GM12878 (cell line): ENCODE measurements around the gene LRP1B. TPM values are rescaled to one million over a fixed set of nuclear protein-coding genes. Genes with fewer than 3 reads are reported as not detected.
A peak's percentile ranks its signal among the peaks of the same experiment; 100 is the strongest.

Experiments
- ATAC-seq: fragments of 200-7000 bp; cut with Tn5 transposase; 3 replicates; pipeline ENCODE4 v1.9.1; 2020; ENCODE audit warnings: mild to moderate bottlenecking, moderate library complexity
- BruUV-seq: library from RNA; stranded (reverse); fragments of 400-500 nt; replicated peaks from 2 replicates; lab custom pipeline; 2021; lab: Mats Ljungman, UMichigan
- CTCF ChIA-PET: fragments of 300-600 bp; sonication (Branson Sonifier 250); formaldehyde crosslinking; extraction: SDS; loops from one replicate; lab custom pipeline; 2021; ENCODE audit warnings: inconsistent platforms; lab: Yijun Ruan, JAX
- POLR2A ChIA-PET: fragments of 350-600 bp; formaldehyde crosslinking; extraction: SDS; loops from one replicate; lab custom pipeline; 2021; ENCODE audit warnings: inconsistent platforms; lab: Charles Lee
- RAD21 ChIA-PET: fragments of 300-600 bp; sonication (Branson Sonifier 250); formaldehyde crosslinking; loops from one replicate; lab custom pipeline; 2023; ENCODE audit warnings: antibody characterized with exemption; ENCODE audit not compliant: unreplicated experiment; lab: Charles Lee
- SMC1A ChIA-PET: fragments of 300-600 bp; sonication (Branson Sonifier 250); formaldehyde crosslinking; loops from one replicate; lab custom pipeline; 2023; ENCODE audit not compliant: unreplicated experiment, uncharacterized antibody; lab: Charles Lee
- DNase-seq: peaks from one replicate; pipeline ENCODE4 v3.0.0-alpha.2; 2011; ENCODE audit warnings: low read depth, low spot score
- FAIRE-seq: peaks from 3 replicates; lab custom pipeline; 2011; peaks lifted over from hg19 to GRCh38; lab: Jason Lieb, UNC
- H2AFZ ChIP-seq: 2 replicates; pipeline ENCODE4 v1.6.0; 2011; ENCODE audit warnings: low read depth, low read length, control low read depth; ENCODE audit not compliant: control insufficient read depth
- H3K27ac ChIP-seq: 2 replicates; pipeline ENCODE4 v1.5.1; 2011; ENCODE audit warnings: control low read depth; ENCODE audit not compliant: control insufficient read depth, insufficient read depth
- H3K27me3 ChIP-seq, 2 experiments: replicated peaks in 1 of 2; 2 replicates each; pipeline versions ENCODE4 v1.6.0 to v1.6.1; 2011; ENCODE audit warnings: low read length in 1 of 2; ENCODE audit not compliant: control insufficient read depth in 2 of 2, insufficient read depth in 2 of 2
- H3K36me3 ChIP-seq, 2 experiments: 2 replicates each; pipeline ENCODE4 v1.5.1; 2011; ENCODE audit warnings: low read length in 1 of 2; ENCODE audit not compliant: control insufficient read depth in 2 of 2, insufficient read depth in 2 of 2
- H3K4me1 ChIP-seq: 2 replicates; pipeline ENCODE4 v1.6.1; 2011; ENCODE audit warnings: mild to moderate bottlenecking, low read length, moderate library complexity, mixed read lengths; ENCODE audit not compliant: control insufficient read depth, insufficient read depth
- H3K4me2 ChIP-seq: 2 replicates; pipeline ENCODE4 v1.6.0; 2011; ENCODE audit warnings: control low read depth; ENCODE audit not compliant: control insufficient read depth, insufficient read depth
- H3K4me3 ChIP-seq: fragments of 200-600 bp; sonication (generic); 2 replicates; pipeline ENCODE4 v1.5.1; 2016
- H3K79me2 ChIP-seq: 2 replicates; pipeline ENCODE4 v1.6.0; 2011; ENCODE audit warnings: low read length; ENCODE audit not compliant: control insufficient read depth, insufficient read depth
- H3K9ac ChIP-seq: 2 replicates; pipeline ENCODE4 v1.8.0; 2011; ENCODE audit warnings: low read length, control low read depth, mixed read lengths; ENCODE audit not compliant: control insufficient read depth, insufficient read depth
- H3K9me3 ChIP-seq: replicated peaks from 3 replicates; pipeline ENCODE4 v1.5.1; 2011; ENCODE audit warnings: mild to moderate bottlenecking, low read length; ENCODE audit not compliant: control insufficient read depth, insufficient read depth
- H4K20me1 ChIP-seq: 2 replicates; pipeline ENCODE4 v1.6.0; 2011; ENCODE audit not compliant: control insufficient read depth, insufficient read depth
- BCL11A ChIP-seq: IDR thresholded peaks from 2 replicates; pipeline ENCODE4 v1.6.1; 2011; ENCODE audit warnings: low read depth, low read length
- BRCA1 ChIP-seq: IDR thresholded peaks from 2 replicates; pipeline ENCODE4 v1.6.1; 2011; ENCODE audit warnings: low read depth, low read length, improper control_type of control experiment
- HCFC1 ChIP-seq: fragments of 150-350 bp; IDR thresholded peaks from 2 replicates; pipeline ENCODE4 v1.6.1; 2014; ENCODE audit warnings: low read length
- HDGF ChIP-seq: fragments of 450-650 bp; IDR thresholded peaks from 2 replicates; pipeline ENCODE4 v1.6.1; 2016; ENCODE audit warnings: antibody characterized with exemption
- POLR2AphosphoS5 ChIP-seq: IDR thresholded peaks from 2 replicates; pipeline ENCODE4 v1.6.1; 2011; ENCODE audit warnings: mild to moderate bottlenecking, low read length, inconsistent platforms
- RCOR1 ChIP-seq: conservative IDR thresholded peaks from 2 replicates; pipeline ENCODE4 v1.6.1; 2012; ENCODE audit warnings: low read depth, low read length, improper control_type of control experiment
- TCF12 ChIP-seq: IDR thresholded peaks from 2 replicates; pipeline ENCODE4 v1.6.1; 2011; ENCODE audit warnings: low read depth, mild to moderate bottlenecking, low read length
- ZNF24 ChIP-seq: fragments of 450-650 bp; IDR thresholded peaks from 2 replicates; pipeline ENCODE4 v1.6.1; 2017; ENCODE audit warnings: antibody characterized with exemption, mild to moderate bottlenecking
- WGBS: methylation state at CpG from one replicate; pipeline ENCODE4 v1.1.6; 2016; ENCODE audit warnings: low lambda C conversion rate; ENCODE audit not compliant: insufficient replicate concordance, insufficient coverage; ENCODE audit errors: missing lambda C conversion rate; 5-methylcytosine and 5-hydroxymethylcytosine counted together
- in situ Hi-C: fragments of 300-500 bp; cut with MboI; formaldehyde crosslinking; loops from 9 replicates; pipeline ENCODE4 v1.14.3; 2018; ENCODE audit warnings: mixed read lengths
- intact Hi-C: fragments of 100-400 bp; cut with micrococcal nuclease; formaldehyde crosslinking; loops from one replicate; pipeline ENCODE4 v1.14.2; 2022; ENCODE audit not compliant: unreplicated experiment
- polyA plus RNA-seq, 11 experiments: library from polyadenylated mRNA; depleted of rRNA in 4 of 11; unstranded in 6 of 11; stranded (reverse) in 5 of 11; fragments of >200 nt; fragmentation: Nextera tagmentation in 4 of 11; fragmentation: Illumina TruSeq in 1 of 11; extraction: Ambion mirVana in 4 of 11; extraction: Trizol in 1 of 11; gene quantifications; 1 replicate in 1 of 11; 2 replicates in 10 of 11; pipeline versions ENCODE4 v1.2.1 to v1.2.3, GENCODE V29; 2011 to 2016; ENCODE audit warnings: inconsistent platforms in 2 of 11, missing spikeins in 2 of 11, low read depth in 1 of 11
- total RNA-seq, 4 experiments: library from RNA; depleted of rRNA in 3 of 4; stranded (reverse); fragments of >200 nt in 3 of 4; fragmentation: Illumina TruSeq in 1 of 4; extraction: Trizol in 1 of 4; gene quantifications; 2 replicates each; pipeline versions ENCODE4 v1.2.1 to v1.2.3, GENCODE V29; 2013 to 2021
- TF ChIP-seq, protein P1 (sequence below): fragments of 450-650 bp; IDR thresholded peaks from 2 replicates; pipeline ENCODE4 v1.6.1; 2016; ENCODE audit warnings: mild to moderate bottlenecking, moderate library complexity, borderline replicate concordance
- TF ChIP-seq, protein P2 (sequence below): IDR thresholded peaks from 2 replicates; pipeline ENCODE4 v1.6.1; 2011; ENCODE audit warnings: mild to moderate bottlenecking, low read depth, low read length, moderate library complexity; ENCODE audit not compliant: insufficient replicate concordance

Gene LRP1B
- total and polyA plus RNA-seq, 10 of the 15 experiments (the other 5 are each of a cell fraction or from before 2014, with no cell fraction given): under 0.01 to 0.06 (median 0.03) TPM; not detected in 5

DNA sequence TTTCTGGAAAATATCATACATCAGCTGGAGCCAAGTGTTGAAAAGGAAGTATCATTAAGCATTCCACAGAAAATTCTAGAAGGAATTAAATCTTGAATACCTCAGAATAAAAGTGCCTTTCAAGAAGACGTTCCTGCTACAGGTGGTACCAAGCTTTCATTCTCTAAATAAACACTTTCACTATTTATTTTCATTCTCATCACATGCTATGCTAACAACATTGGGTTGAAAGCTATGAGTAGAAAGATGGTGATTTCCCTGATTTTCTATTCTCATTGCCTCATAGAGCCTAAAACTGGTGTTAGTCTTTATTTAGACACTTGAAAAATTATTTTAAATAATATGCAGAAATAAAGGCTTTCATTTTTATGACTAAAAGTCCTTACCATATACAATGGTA lies 324.7 kb downstream of the LRP1B start:
- Histone ChIP-seq H2AFZ (no peak overlapping the region), H3K4me2 (no peak overlapping the region), H3K9me3 (no peaks in the 10 kb centered on the region), H3K27ac (no peak overlapping the region), H3K4me3 (no peak overlapping the region), H3K27me3 (no peaks in the 10 kb centered on the region), H3K4me1 (no peaks in the 10 kb centered on the region), H3K36me3 (no peaks in the 10 kb centered on the region), H4K20me1 (no peaks in the 10 kb centered on the region), H3K79me2 (no peaks in the 10 kb centered on the region), H3K9ac (no peak overlapping the region)
- ChIA-PET POLR2A (no interaction called here), CTCF (no interaction called here), SMC1A (no interaction called here), RAD21 (no interaction called here)
- 0 out of 3 replicates have a peak, but pooled peaks have one; percentile 24 for ATAC-seq
- in situ Hi-C loops (no loop called here), intact Hi-C loops (no loop called here)
- DNase-seq: no peak
- FAIRE-seq: no peak
- TF ChIP-seq, protein P1, sequence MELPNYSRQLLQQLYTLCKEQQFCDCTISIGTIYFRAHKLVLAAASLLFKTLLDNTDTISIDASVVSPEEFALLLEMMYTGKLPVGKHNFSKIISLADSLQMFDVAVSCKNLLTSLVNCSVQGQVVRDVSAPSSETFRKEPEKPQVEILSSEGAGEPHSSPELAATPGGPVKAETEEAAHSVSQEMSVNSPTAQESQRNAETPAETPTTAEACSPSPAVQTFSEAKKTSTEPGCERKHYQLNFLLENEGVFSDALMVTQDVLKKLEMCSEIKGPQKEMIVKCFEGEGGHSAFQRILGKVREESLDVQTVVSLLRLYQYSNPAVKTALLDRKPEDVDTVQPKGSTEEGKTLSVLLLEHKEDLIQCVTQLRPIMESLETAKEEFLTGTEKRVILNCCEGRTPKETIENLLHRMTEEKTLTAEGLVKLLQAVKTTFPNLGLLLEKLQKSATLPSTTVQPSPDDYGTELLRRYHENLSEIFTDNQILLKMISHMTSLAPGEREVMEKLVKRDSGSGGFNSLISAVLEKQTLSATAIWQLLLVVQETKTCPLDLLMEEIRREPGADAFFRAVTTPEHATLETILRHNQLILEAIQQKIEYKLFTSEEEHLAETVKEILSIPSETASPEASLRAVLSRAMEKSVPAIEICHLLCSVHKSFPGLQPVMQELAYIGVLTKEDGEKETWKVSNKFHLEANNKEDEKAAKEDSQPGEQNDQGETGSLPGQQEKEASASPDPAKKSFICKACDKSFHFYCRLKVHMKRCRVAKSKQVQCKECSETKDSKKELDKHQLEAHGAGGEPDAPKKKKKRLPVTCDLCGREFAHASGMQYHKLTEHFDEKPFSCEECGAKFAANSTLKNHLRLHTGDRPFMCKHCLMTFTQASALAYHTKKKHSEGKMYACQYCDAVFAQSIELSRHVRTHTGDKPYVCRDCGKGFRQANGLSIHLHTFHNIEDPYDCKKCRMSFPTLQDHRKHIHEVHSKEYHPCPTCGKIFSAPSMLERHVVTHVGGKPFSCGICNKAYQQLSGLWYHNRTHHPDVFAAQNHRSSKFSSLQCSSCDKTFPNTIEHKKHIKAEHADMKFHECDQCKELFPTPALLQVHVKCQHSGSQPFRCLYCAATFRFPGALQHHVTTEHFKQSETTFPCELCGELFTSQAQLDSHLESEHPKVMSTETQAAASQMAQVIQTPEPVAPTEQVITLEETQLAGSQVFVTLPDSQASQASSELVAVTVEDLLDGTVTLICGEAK: no peak
- TF ChIP-seq TCF12: no peak
- no peak for TF ChIP-seq HDGF
- WGBS: 0% methylated on average over 1 of the region's 1 CpG
- BruUV-seq: no TSS peak

DNA sequence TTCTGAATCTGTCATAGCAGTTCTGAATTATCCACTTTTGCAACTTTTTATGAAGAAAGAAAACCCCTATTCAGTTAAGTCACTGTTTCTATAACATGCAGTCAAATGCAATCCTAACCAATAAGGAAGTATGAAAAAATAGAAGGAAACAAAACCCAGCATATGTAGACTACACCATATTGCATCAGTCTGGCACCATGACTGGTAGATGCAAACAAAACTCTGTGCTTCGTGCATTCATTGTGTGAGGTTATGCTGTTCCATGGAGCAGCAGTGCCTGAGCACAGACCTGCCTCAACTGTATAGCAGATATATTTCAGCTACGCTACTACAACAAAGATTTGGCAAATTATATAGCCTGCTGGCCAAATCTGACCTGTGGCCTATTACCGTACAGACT lies 325.5 kb downstream of the LRP1B start:
- Histone ChIP-seq H3K4me2 (no peak overlapping the region), H3K27me3 (no peaks in the 10 kb centered on the region), H3K9me3 (no peaks in the 10 kb centered on the region), H4K20me1 (no peaks in the 10 kb centered on the region), H3K4me3 (no peak overlapping the region), H3K27ac (no peak overlapping the region), H3K36me3 (no peaks in the 10 kb centered on the region), H3K9ac (no peak overlapping the region), H3K79me2 (no peaks in the 10 kb centered on the region), H3K4me1 (no peaks in the 10 kb centered on the region), H2AFZ (no peak overlapping the region)
- ChIA-PET CTCF (no interaction called here), POLR2A (no interaction called here), RAD21 (no interaction called here), SMC1A (no interaction called here)
- intact Hi-C loops (no loop called here), in situ Hi-C loops (no loop called here)
- ATAC-seq (no peak), FAIRE-seq (no peak), DNase-seq (no peak)
- no TSS peak for BruUV-seq
- 20% methylated on average over 3 of the region's 3 CpGs for WGBS
- TF ChIP-seq HCFC1 (no peak), BCL11A (no peak), POLR2AphosphoS5 (no peak), ZNF24 (no peak), BRCA1 (no peak), RCOR1 (no peak)
- TF ChIP-seq, protein P2, sequence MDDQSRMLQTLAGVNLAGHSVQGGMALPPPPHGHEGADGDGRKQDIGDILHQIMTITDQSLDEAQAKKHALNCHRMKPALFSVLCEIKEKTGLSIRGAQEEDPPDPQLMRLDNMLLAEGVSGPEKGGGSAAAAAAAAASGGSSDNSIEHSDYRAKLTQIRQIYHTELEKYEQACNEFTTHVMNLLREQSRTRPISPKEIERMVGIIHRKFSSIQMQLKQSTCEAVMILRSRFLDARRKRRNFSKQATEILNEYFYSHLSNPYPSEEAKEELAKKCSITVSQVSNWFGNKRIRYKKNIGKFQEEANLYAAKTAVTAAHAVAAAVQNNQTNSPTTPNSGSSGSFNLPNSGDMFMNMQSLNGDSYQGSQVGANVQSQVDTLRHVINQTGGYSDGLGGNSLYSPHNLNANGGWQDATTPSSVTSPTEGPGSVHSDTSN: no peak
